Measurements from ENCODE around the gene PRPF18. TPM values are rescaled to one million over a fixed set of nuclear protein-coding genes. Genes with fewer than 3 reads are reported as not detected.

Gene PRPF18
- total and polyA plus RNA-seq, 4 donors, result 11.9 to 21.6 (median 19.9) TPM

- ATAC-seq (ENCODE audit: low FRiP score), result no peak
Measured at GRCh38 chr10:13661256-13661655, 74.5 kb downstream of the PRPF18 start.

GRCh38 chr10:13665516-13666262 is 78.9 kb downstream of the PRPF18 start:
- ATAC-seq (ENCODE audit: low FRiP score), result no peak
- H3K4me3 ChIP-seq (ENCODE audit: low read length in 2 of 2), result no peak overlapping the region
- no peaks in the 10 kb centered on the region for H3K9me3 ChIP-seq (ENCODE audit: control insufficient read depth, low read length)
- 90 to 91% methylated on average over 20 of the region's 20 CpGs for WGBS, 2 donors
- no peak overlapping the region for H3K27ac ChIP-seq (ENCODE audit: low read depth in 1 of 2, low read length in 2 of 2)
- intact Hi-C loops (cut with DNase I), result loop anchor here in 1 of 2 donors (10.0 kb wide), 1 partner anchor 429 kb away; no protein-coding TSS in a partner anchor
- no peaks in the 10 kb centered on the region for H3K4me1 ChIP-seq (ENCODE audit: control insufficient read depth in 1 of 2, insufficient read depth in 2 of 2, low read length in 2 of 2)
- no peaks in the 10 kb centered on the region for H3K27me3 ChIP-seq (ENCODE audit: control insufficient read depth in 1 of 2, insufficient read depth in 2 of 2, low read length in 1 of 2)
- peaks cover 0 to 7% of the 10 kb centered on the region in 2 donors for H3K36me3 ChIP-seq (ENCODE audit: control insufficient read depth in 1 of 2, insufficient read depth in 2 of 2, low read length in 1 of 2)
- DNase-seq, result no peak

More at GRCh38 chr10:13661256-13661655, 74.5 kb downstream of the PRPF18 start:
- no peak overlapping the region for H3K4me3 ChIP-seq (ENCODE audit: low read length in 2 of 2)
- no peaks in the 10 kb centered on the region for H3K4me1 ChIP-seq (ENCODE audit: control insufficient read depth in 1 of 2, insufficient read depth in 2 of 2, low read length in 2 of 2)
- 39% methylated on average over 8 of the region's 8 CpGs for WGBS, 2 donors
- no peaks in the 10 kb centered on the region for H3K27me3 ChIP-seq (ENCODE audit: control insufficient read depth in 1 of 2, insufficient read depth in 2 of 2, low read length in 1 of 2)
- H3K27ac ChIP-seq (ENCODE audit: low read depth in 1 of 2, low read length in 2 of 2), result no peak overlapping the region
- peaks cover 0 to 7% of the 10 kb centered on the region in 2 donors for H3K36me3 ChIP-seq (ENCODE audit: control insufficient read depth in 1 of 2, insufficient read depth in 2 of 2, low read length in 1 of 2)
- H3K9me3 ChIP-seq (ENCODE audit: control insufficient read depth, low read length), result no peaks in the 10 kb centered on the region
- intact Hi-C loops (cut with DNase I), result loop anchor here in 1 of 2 donors (2.0 to 10.0 kb wide), 2 partner anchors 116 to 434 kb away; no protein-coding TSS in a partner anchor
- DNase-seq, result no peak

- Histone ChIP-seq H3K36me3 (ENCODE audit: control insufficient read depth in 1 of 2, insufficient read depth in 2 of 2, low read length in 1 of 2) (peaks cover 0 to 7% of the 10 kb centered on the region in 2 donors), H3K4me3 (ENCODE audit: low read length in 2 of 2) (no peak overlapping the region), H3K9me3 (ENCODE audit: control insufficient read depth, low read length) (no peaks in the 10 kb centered on the region), H3K4me1 (ENCODE audit: control insufficient read depth in 1 of 2, insufficient read depth in 2 of 2, low read length in 2 of 2) (no peaks in the 10 kb centered on the region), H3K27me3 (ENCODE audit: control insufficient read depth in 1 of 2, insufficient read depth in 2 of 2, low read length in 1 of 2) (no peaks in the 10 kb centered on the region), H3K27ac (ENCODE audit: low read depth in 1 of 2, low read length in 2 of 2) (no peak overlapping the region)
- 86% methylated on average over 4 of the region's 4 CpGs for WGBS, 2 donors
- ATAC-seq (ENCODE audit: low FRiP score) (no peak), DNase-seq (no peak)
- intact Hi-C loops (cut with DNase I), result loop anchor here in 1 of 2 donors (10.0 kb wide), 1 partner anchor 427 kb away; no protein-coding TSS in a partner anchor
Measured at GRCh38 chr10:13668126-13668525, 81.4 kb downstream of the PRPF18 start.

GRCh38 chr10:13669182-13669855 is 82.6 kb downstream of the PRPF18 start:
- DNase-seq, result no peak
- Histone ChIP-seq H3K27ac (ENCODE audit: low read depth in 1 of 2, low read length in 2 of 2) (no peak overlapping the region), H3K4me3 (ENCODE audit: low read length in 2 of 2) (no peak overlapping the region), H3K27me3 (ENCODE audit: control insufficient read depth in 1 of 2, insufficient read depth in 2 of 2, low read length in 1 of 2) (no peaks in the 10 kb centered on the region), H3K36me3 (ENCODE audit: control insufficient read depth in 1 of 2, insufficient read depth in 2 of 2, low read length in 1 of 2) (peaks cover 0 to 7% of the 10 kb centered on the region in 2 donors), H3K4me1 (ENCODE audit: control insufficient read depth in 1 of 2, insufficient read depth in 2 of 2, low read length in 2 of 2) (no peaks in the 10 kb centered on the region), H3K9me3 (ENCODE audit: control insufficient read depth, low read length) (no peaks in the 10 kb centered on the region)
- intact Hi-C loops (cut with DNase I), result loop anchor here in 1 of 2 donors (10.0 kb wide), 1 partner anchor 425 kb away; no protein-coding TSS in a partner anchor
- WGBS, 2 donors, result 87 to 92% methylated on average over 8 of the region's 8 CpGs
- ATAC-seq (ENCODE audit: low FRiP score), result no peak

DNA sequence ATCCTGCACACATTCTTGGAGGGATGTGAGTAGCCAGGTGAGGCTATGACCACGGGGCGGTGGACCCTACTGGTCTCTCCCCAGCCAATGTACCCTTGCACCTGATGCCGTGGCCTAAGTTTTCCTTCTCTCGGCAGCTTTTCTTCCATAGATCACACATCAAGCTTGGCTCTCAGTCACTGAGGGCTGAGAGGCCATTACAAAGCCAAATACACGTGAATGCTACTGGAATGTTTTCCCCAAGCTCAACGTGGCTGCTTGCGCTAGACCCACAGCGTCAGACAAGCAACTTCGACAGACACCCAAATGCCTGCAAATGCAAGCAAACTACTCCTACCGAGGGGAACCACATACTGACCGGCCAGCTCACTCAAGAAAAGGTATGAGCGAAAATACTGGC is 83.1 kb downstream of the PRPF18 start:
- ATAC-seq (ENCODE audit: low FRiP score), result no peak
- intact Hi-C loops (cut with DNase I), result loop anchor here in 1 of 2 donors (10.0 kb wide), 1 partner anchor 425 kb away; no protein-coding TSS in a partner anchor
- Histone ChIP-seq H3K9me3 (ENCODE audit: control insufficient read depth, low read length) (no peaks in the 10 kb centered on the region), H3K4me3 (ENCODE audit: low read length in 2 of 2) (no peak overlapping the region), H3K36me3 (ENCODE audit: control insufficient read depth in 1 of 2, insufficient read depth in 2 of 2, low read length in 1 of 2) (peaks cover 0 to 7% of the 10 kb centered on the region in 2 donors), H3K27ac (ENCODE audit: low read depth in 1 of 2, low read length in 2 of 2) (no peak overlapping the region), H3K27me3 (ENCODE audit: control insufficient read depth in 1 of 2, insufficient read depth in 2 of 2, low read length in 1 of 2) (no peaks in the 10 kb centered on the region), H3K4me1 (ENCODE audit: control insufficient read depth in 1 of 2, insufficient read depth in 2 of 2, low read length in 2 of 2) (no peaks in the 10 kb centered on the region)
- 83 to 88% methylated on average over 12 of the region's 12 CpGs for WGBS, 2 donors
- DNase-seq, result no peak

GRCh38 chr10:13670311-13670710 is 83.5 kb downstream of the PRPF18 start:
- no peak for DNase-seq
- H3K36me3 ChIP-seq (ENCODE audit: control insufficient read depth in 1 of 2, insufficient read depth in 2 of 2, low read length in 1 of 2), result peaks cover 0 to 7% of the 10 kb centered on the region in 2 donors
- no peak for ATAC-seq (ENCODE audit: low FRiP score)

DNA sequence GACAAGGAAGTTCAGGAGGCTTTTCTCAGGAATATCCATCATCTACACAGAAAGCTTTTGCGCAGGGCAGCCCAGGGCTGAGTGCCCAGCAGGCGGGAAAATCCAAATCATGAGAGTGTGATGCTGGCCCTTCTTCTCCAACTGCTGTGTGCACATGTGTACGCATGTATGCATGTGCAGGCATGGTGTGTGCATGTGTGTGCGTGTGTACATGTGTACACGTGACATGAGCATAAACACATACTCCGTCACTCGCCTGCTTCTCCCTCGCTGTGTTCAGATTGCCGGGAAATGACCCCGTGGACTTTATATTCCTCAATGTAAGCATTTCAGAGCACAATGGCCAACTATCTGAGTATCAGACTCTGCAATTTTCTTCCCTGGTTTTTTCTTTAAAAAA is 85.1 kb downstream of the PRPF18 start:
- 83 to 88% methylated on average over 10 of the region's 10 CpGs for whole genome bisulfite sequencing, 2 donors
- Histone ChIP-seq H3K4me1 (ENCODE audit: control insufficient read depth in 1 of 2, insufficient read depth in 2 of 2, low read length in 2 of 2) (no peaks in the 10 kb centered on the region), H3K9me3 (ENCODE audit: control insufficient read depth, low read length) (no peaks in the 10 kb centered on the region), H3K27me3 (ENCODE audit: control insufficient read depth in 1 of 2, insufficient read depth in 2 of 2, low read length in 1 of 2) (no peaks in the 10 kb centered on the region), H3K27ac (ENCODE audit: low read depth in 1 of 2, low read length in 2 of 2) (no peak overlapping the region), H3K36me3 (ENCODE audit: control insufficient read depth in 1 of 2, insufficient read depth in 2 of 2, low read length in 1 of 2) (peaks cover 0 to 4% of the 10 kb centered on the region in 2 donors), H3K4me3 (ENCODE audit: low read length in 2 of 2) (no peak overlapping the region)
- ATAC-seq (ENCODE audit: low FRiP score) (no peak), DNase-seq (no peak)
- intact Hi-C loops (cut with DNase I), result no loop called here

More at GRCh38 chr10:13670311-13670710, 83.5 kb downstream of the PRPF18 start:
- intact Hi-C loops (cut with DNase I), result no loop called here
- WGBS, 2 donors, result 89 to 91% methylated on average over 10 of the region's 10 CpGs
- Histone ChIP-seq H3K4me3 (ENCODE audit: low read length in 2 of 2) (no peak overlapping the region), H3K9me3 (ENCODE audit: control insufficient read depth, low read length) (no peaks in the 10 kb centered on the region), H3K4me1 (ENCODE audit: control insufficient read depth in 1 of 2, insufficient read depth in 2 of 2, low read length in 2 of 2) (no peaks in the 10 kb centered on the region), H3K27ac (ENCODE audit: low read depth in 1 of 2, low read length in 2 of 2) (no peak overlapping the region), H3K27me3 (ENCODE audit: control insufficient read depth in 1 of 2, insufficient read depth in 2 of 2, low read length in 1 of 2) (no peaks in the 10 kb centered on the region)

GRCh38 chr10:13672548-13672947 is 85.8 kb downstream of the PRPF18 start:
- Histone ChIP-seq H3K4me3 (ENCODE audit: low read length in 2 of 2) (no peak overlapping the region), H3K27ac (ENCODE audit: low read depth in 1 of 2, low read length in 2 of 2) (no peak overlapping the region), H3K27me3 (ENCODE audit: control insufficient read depth in 1 of 2, insufficient read depth in 2 of 2, low read length in 1 of 2) (no peaks in the 10 kb centered on the region), H3K9me3 (ENCODE audit: control insufficient read depth, low read length) (no peaks in the 10 kb centered on the region), H3K36me3 (ENCODE audit: control insufficient read depth in 1 of 2, insufficient read depth in 2 of 2, low read length in 1 of 2) (peaks cover 0 to 2% of the 10 kb centered on the region in 2 donors), H3K4me1 (ENCODE audit: control insufficient read depth in 1 of 2, insufficient read depth in 2 of 2, low read length in 2 of 2) (no peaks in the 10 kb centered on the region)
- ATAC-seq (ENCODE audit: low FRiP score) (no peak), DNase-seq (no peak)
- 46 to 66% methylated on average over 7 of the region's 7 CpGs for WGBS, 2 donors
- intact Hi-C loops (cut with DNase I), result no loop called here
